ENCODE results near the gene SPOCK2.

SPOCK2 gene

GRCh38 chr10:72063703-72064391 is 24.5 kb downstream of the SPOCK2 start:
- no peak overlapping the region for H3K4me3 ChIP-seq (ENCODE audit: low read depth, low read length)
- H3K36me3 ChIP-seq (ENCODE audit: control insufficient read depth, insufficient read depth, low read length): no peaks in the 10 kb centered on the region
- H3K4me1 ChIP-seq (ENCODE audit: control insufficient read depth, insufficient read depth, low read length): no peaks in the 10 kb centered on the region
- H3K9me3 ChIP-seq (ENCODE audit: control insufficient read depth, insufficient read depth, low read length): no peaks in the 10 kb centered on the region
- no peaks in the 10 kb centered on the region for H3K27me3 ChIP-seq (ENCODE audit: control insufficient read depth, insufficient read depth, low read length)
- H3K9ac ChIP-seq (ENCODE audit: low read depth, low read length): no peak overlapping the region

GRCh38 chr10:72062832-72063702 is 25.3 kb downstream of the SPOCK2 start:
- H3K27me3 ChIP-seq (ENCODE audit: control insufficient read depth, insufficient read depth, low read length): no peaks in the 10 kb centered on the region
- H3K9ac ChIP-seq (ENCODE audit: low read depth, low read length): no peak overlapping the region
- no peaks in the 10 kb centered on the region for H3K4me1 ChIP-seq (ENCODE audit: control insufficient read depth, insufficient read depth, low read length)
- H3K36me3 ChIP-seq (ENCODE audit: control insufficient read depth, insufficient read depth, low read length): no peaks in the 10 kb centered on the region
- H3K4me3 ChIP-seq (ENCODE audit: low read depth, low read length): no peak overlapping the region
- no peaks in the 10 kb centered on the region for H3K9me3 ChIP-seq (ENCODE audit: control insufficient read depth, insufficient read depth, low read length)

GRCh38 chr10:72062382-72062781 is 26.0 kb downstream of the SPOCK2 start:
- H3K4me1 ChIP-seq (ENCODE audit: control insufficient read depth, insufficient read depth, low read length): no peaks in the 10 kb centered on the region
- H3K9ac ChIP-seq (ENCODE audit: low read depth, low read length): no peak overlapping the region
- no peak overlapping the region for H3K4me3 ChIP-seq (ENCODE audit: low read depth, low read length)

GRCh38 chr10:72061930-72062329 is 26.4 kb downstream of the SPOCK2 start:
- H3K27me3 ChIP-seq (ENCODE audit: control insufficient read depth, insufficient read depth, low read length): no peaks in the 10 kb centered on the region
- H3K36me3 ChIP-seq (ENCODE audit: control insufficient read depth, insufficient read depth, low read length): no peaks in the 10 kb centered on the region
- H3K9ac ChIP-seq (ENCODE audit: low read depth, low read length): no peak overlapping the region
- H3K4me1 ChIP-seq (ENCODE audit: control insufficient read depth, insufficient read depth, low read length): no peaks in the 10 kb centered on the region
- no peaks in the 10 kb centered on the region for H3K9me3 ChIP-seq (ENCODE audit: control insufficient read depth, insufficient read depth, low read length)
- no peak overlapping the region for H3K4me3 ChIP-seq (ENCODE audit: low read depth, low read length)

More at GRCh38 chr10:72062382-72062781, 26.0 kb downstream of the SPOCK2 start:
- no peaks in the 10 kb centered on the region for H3K9me3 ChIP-seq (ENCODE audit: control insufficient read depth, insufficient read depth, low read length)
- no peaks in the 10 kb centered on the region for H3K27me3 ChIP-seq (ENCODE audit: control insufficient read depth, insufficient read depth, low read length)
- H3K36me3 ChIP-seq (ENCODE audit: control insufficient read depth, insufficient read depth, low read length): no peaks in the 10 kb centered on the region

- H3K4me1 ChIP-seq (ENCODE audit: control insufficient read depth, insufficient read depth, low read length): no peaks in the 10 kb centered on the region
- no peak overlapping the region for H3K9ac ChIP-seq (ENCODE audit: low read depth, low read length)
- H3K9me3 ChIP-seq (ENCODE audit: control insufficient read depth, insufficient read depth, low read length): no peaks in the 10 kb centered on the region
- H3K27me3 ChIP-seq (ENCODE audit: control insufficient read depth, insufficient read depth, low read length): no peaks in the 10 kb centered on the region
- H3K36me3 ChIP-seq (ENCODE audit: control insufficient read depth, insufficient read depth, low read length): no peaks in the 10 kb centered on the region
- no peak overlapping the region for H3K4me3 ChIP-seq (ENCODE audit: low read depth, low read length)
Measured at GRCh38 chr10:72061491-72061890, 26.9 kb downstream of the SPOCK2 start.

- H3K9me3 ChIP-seq (ENCODE audit: control insufficient read depth, insufficient read depth, low read length): no peaks in the 10 kb centered on the region
- H3K4me3 ChIP-seq (ENCODE audit: low read depth, low read length): no peak overlapping the region
- H3K36me3 ChIP-seq (ENCODE audit: control insufficient read depth, insufficient read depth, low read length): no peaks in the 10 kb centered on the region
Measured at GRCh38 chr10:72059843-72060822, 28.2 kb downstream of the SPOCK2 start.

GRCh38 chr10:72058989-72059842 is 29.1 kb downstream of the SPOCK2 start:
- Histone ChIP-seq H3K36me3 (ENCODE audit: control insufficient read depth, insufficient read depth, low read length) (no peaks in the 10 kb centered on the region), H3K4me1 (ENCODE audit: control insufficient read depth, insufficient read depth, low read length) (no peaks in the 10 kb centered on the region), H3K9me3 (ENCODE audit: control insufficient read depth, insufficient read depth, low read length) (no peaks in the 10 kb centered on the region), H3K4me3 (ENCODE audit: low read depth, low read length) (no peak overlapping the region), H3K9ac (ENCODE audit: low read depth, low read length) (no peak overlapping the region), H3K27me3 (ENCODE audit: control insufficient read depth, insufficient read depth, low read length) (no peaks in the 10 kb centered on the region)

More at GRCh38 chr10:72059843-72060822, 28.2 kb downstream of the SPOCK2 start:
- Histone ChIP-seq H3K27me3 (ENCODE audit: control insufficient read depth, insufficient read depth, low read length) (no peaks in the 10 kb centered on the region), H3K9ac (ENCODE audit: low read depth, low read length) (no peak overlapping the region), H3K4me1 (ENCODE audit: control insufficient read depth, insufficient read depth, low read length) (no peaks in the 10 kb centered on the region)

GRCh38 chr10:72058347-72058898 is 29.9 kb downstream of the SPOCK2 start:
- no peaks in the 10 kb centered on the region for H3K9me3 ChIP-seq (ENCODE audit: control insufficient read depth, insufficient read depth, low read length)
- no peaks in the 10 kb centered on the region for H3K27me3 ChIP-seq (ENCODE audit: control insufficient read depth, insufficient read depth, low read length)
- H3K9ac ChIP-seq (ENCODE audit: low read depth, low read length): no peak overlapping the region
- no peak overlapping the region for H3K4me3 ChIP-seq (ENCODE audit: low read depth, low read length)
- H3K36me3 ChIP-seq (ENCODE audit: control insufficient read depth, insufficient read depth, low read length): no peaks in the 10 kb centered on the region
- H3K4me1 ChIP-seq (ENCODE audit: control insufficient read depth, insufficient read depth, low read length): no peaks in the 10 kb centered on the region

- H3K27me3 ChIP-seq (ENCODE audit: control insufficient read depth, insufficient read depth, low read length): no peaks in the 10 kb centered on the region
- H3K36me3 ChIP-seq (ENCODE audit: control insufficient read depth, insufficient read depth, low read length): no peaks in the 10 kb centered on the region
- no peaks in the 10 kb centered on the region for H3K9me3 ChIP-seq (ENCODE audit: control insufficient read depth, insufficient read depth, low read length)
- no peaks in the 10 kb centered on the region for H3K4me1 ChIP-seq (ENCODE audit: control insufficient read depth, insufficient read depth, low read length)
- H3K9ac ChIP-seq (ENCODE audit: low read depth, low read length): no peak overlapping the region
- H3K4me3 ChIP-seq (ENCODE audit: low read depth, low read length): no peak overlapping the region
Measured at GRCh38 chr10:72056932-72057751, 31.2 kb downstream of the SPOCK2 start.

GRCh38 chr10:72056113-72056512 is 32.2 kb downstream of the SPOCK2 start:
- H3K9me3 ChIP-seq (ENCODE audit: control insufficient read depth, insufficient read depth, low read length): no peaks in the 10 kb centered on the region
- no peak overlapping the region for H3K9ac ChIP-seq (ENCODE audit: low read depth, low read length)
- H3K27me3 ChIP-seq (ENCODE audit: control insufficient read depth, insufficient read depth, low read length): no peaks in the 10 kb centered on the region
- no peaks in the 10 kb centered on the region for H3K4me1 ChIP-seq (ENCODE audit: control insufficient read depth, insufficient read depth, low read length)
- H3K36me3 ChIP-seq (ENCODE audit: control insufficient read depth, insufficient read depth, low read length): no peaks in the 10 kb centered on the region
- no peak overlapping the region for H3K4me3 ChIP-seq (ENCODE audit: low read depth, low read length)
